ENCODE data around the gene GRID1. TPM values are rescaled to one million over a fixed set of nuclear protein-coding genes. Genes with fewer than 3 reads are reported as not detected.

The GRID1 gene
- total RNA-seq, 1 donor = not detected

DNA sequence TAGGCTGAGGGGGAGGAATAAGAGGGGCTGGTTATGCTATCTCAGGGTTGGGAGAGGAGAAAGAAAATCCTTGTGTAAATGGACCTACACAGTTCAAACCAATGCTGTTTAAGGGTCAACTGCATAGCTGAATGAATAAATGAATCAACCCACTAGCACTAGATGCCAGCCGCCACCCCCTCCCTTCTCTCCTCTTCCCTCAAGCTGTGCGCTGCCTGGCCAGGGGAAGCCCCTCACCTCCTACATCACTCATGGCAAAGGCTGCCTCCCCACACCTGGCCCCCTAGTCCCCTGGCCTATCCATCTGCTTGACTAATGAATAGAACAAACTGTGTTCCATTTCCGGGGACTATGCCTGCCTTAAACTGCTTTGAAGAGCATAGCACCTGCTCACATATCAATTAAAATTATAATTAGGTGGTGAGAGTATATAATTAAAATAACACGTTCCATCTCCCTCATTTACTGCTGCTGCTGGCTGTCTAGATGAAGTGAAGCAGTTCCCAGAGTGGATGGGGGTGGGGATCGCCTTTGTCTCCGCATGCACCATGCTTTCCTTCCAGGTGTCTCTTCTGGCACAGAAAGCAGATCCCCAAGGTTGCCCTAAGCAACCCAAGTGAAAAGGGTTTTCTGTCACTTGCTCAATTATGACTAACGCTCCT is 32.6 kb downstream of the GRID1 start:
- no peaks in the 10 kb centered on the region for H3K27me3 ChIP-seq (ENCODE audit: insufficient read depth, low read length)
- no peak overlapping the region for H3K4me3 ChIP-seq (ENCODE audit: low read length)
- H3K4me1 ChIP-seq (ENCODE audit: insufficient read depth, low read length) = no peaks in the 10 kb centered on the region
- H3K9me3 ChIP-seq (ENCODE audit: low read depth, low read length) = no peaks in the 10 kb centered on the region

DNA sequence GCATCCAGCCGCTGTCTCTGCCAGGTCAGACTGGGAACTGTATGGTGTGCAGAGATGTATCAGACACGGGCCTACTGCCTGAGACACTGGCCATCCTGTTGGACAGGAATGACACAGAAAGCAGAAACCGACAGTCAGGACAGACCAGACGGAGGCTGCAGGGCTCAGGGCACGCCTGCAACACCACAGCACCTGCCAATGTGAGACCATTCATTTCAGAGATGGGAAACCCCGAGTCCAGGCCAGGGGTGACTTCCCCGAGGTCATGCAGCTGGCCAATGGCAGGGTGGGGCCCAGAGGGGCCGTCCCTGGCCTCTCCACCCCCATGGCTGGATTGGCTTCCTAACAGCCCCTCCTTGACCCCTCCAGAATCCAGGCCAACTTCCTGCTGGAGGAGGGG is 34.7 kb downstream of the GRID1 start:
- H3K4me1 ChIP-seq (ENCODE audit: insufficient read depth, low read length) = no peaks in the 10 kb centered on the region
- no peak overlapping the region for H3K4me3 ChIP-seq (ENCODE audit: low read length)
- H3K9me3 ChIP-seq (ENCODE audit: low read depth, low read length) = no peaks in the 10 kb centered on the region
- H3K27me3 ChIP-seq (ENCODE audit: insufficient read depth, low read length) = no peaks in the 10 kb centered on the region

DNA sequence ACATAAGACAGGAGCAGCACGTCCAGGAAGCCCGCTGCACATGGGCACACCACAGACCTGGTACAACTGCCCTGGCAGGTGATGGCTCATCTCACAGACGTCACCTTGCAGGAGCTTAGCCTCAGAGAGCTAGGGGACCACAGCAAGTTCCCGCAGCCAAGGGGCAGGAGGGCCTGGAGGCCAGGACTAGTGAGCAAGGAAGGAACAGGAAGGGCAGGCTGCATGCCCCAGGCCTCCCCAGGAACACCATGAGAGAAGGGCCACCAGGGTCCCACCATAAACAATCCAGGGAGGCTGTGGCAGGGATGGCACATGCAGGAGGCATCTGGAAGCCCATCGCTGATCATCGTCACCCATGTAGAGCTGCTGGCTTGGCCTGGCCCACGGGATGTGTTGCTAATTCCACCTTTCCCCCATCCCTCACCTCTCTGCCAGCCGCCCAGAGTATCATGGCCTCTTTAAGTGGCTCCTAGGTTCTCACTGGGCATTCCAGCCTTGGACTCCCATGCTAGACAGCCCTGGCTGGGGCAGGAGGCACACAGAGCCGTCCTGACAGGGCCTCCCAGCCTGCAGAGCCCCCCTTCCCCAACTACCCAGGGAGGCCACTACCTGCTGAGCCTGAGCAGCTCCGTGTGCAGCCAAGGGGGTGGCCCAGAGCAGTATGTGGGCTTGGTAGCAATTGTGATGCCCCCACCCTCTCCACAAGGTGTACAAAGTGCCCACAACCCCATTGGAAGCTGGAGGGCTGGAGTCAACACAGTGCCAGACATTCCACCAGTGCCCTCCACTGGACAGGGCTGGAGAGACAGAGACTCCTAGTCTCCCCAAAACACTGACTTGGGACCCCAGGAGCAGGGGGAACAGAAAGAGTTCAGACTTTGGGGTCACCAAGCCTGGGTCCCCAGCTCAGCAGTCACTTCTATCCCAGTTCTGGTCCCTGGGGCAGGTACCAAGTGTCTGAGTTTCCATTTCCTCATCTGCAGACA is 35.5 kb downstream of the GRID1 start:
- H3K4me1 ChIP-seq (ENCODE audit: insufficient read depth, low read length) = no peaks in the 10 kb centered on the region
- no peaks in the 10 kb centered on the region for H3K27me3 ChIP-seq (ENCODE audit: insufficient read depth, low read length)
- H3K9me3 ChIP-seq (ENCODE audit: low read depth, low read length) = no peaks in the 10 kb centered on the region
- no peak overlapping the region for H3K4me3 ChIP-seq (ENCODE audit: low read length)

DNA sequence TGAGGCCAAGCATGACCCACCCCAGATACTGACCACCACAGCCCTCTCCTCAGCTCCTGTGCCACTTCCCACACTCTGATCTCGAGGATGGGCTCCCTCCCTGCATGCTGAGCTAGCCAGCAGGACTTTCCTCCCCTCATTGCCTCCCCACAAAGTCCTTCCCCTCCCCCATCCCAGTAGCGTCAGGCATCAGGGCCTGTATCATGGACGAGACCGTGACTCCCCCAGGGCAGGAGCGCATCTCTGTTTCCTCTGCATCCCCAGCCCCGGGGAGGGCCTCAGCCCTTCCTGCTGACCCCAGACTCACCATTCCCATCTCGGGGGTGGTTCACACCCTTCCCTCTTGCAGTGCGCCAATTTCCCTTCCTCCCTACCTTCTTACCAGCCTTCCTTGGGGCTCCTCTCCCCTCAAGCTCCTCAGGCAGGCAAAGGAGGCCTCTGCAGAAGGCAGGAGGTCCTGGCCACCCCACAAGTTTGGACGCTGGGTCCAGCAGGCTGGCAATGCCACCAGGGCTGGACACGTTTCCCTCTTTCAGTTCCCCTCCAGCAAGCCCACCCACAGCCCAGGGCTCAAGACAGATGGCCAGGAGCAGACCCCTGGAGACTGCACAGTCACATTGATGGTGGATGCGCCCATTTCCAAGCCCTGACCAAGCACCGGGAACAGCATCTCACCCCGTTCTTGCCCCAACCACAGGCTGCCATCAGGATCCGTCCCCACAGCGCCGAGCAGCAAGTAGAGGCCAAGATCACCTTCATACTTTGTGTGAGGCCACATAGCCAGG is 36.5 kb downstream of the GRID1 start:
- no peak overlapping the region for H3K4me3 ChIP-seq (ENCODE audit: low read length)
- H3K27me3 ChIP-seq (ENCODE audit: insufficient read depth, low read length) = no peaks in the 10 kb centered on the region
- H3K9me3 ChIP-seq (ENCODE audit: low read depth, low read length) = no peaks in the 10 kb centered on the region
- H3K4me1 ChIP-seq (ENCODE audit: insufficient read depth, low read length) = no peaks in the 10 kb centered on the region

DNA sequence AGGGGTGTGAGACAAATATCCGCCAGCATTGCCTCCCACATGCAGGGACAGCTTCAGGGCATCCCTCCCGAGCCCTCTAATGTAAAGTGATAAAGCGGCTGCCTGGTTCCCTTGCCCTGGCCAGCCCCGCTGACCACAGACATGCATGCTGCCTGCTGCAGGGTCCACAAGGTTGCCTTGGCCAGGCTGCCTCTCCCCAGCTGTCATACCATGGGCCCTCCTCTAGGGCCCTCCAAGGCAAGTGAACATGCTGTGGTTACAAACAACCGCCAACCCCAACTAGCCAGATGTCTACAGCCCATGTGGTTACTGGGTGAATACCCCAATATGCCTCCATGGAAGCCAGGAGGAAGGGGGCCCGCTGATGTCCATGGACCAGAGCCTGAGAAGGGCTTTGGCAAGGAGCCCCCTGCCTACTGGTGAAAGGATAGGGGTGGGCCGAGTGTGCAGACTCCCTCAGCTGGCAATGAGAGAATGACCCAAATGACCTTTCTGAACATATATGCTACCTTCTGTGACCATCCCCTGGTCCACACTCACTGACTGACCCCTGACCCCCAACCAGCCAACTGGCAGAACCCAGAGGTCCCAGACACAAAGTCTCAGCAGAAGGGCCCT is 37.4 kb downstream of the GRID1 start:
- Histone ChIP-seq H3K27me3 (ENCODE audit: insufficient read depth, low read length) (peaks cover 3% of the 10 kb centered on the region), H3K4me1 (ENCODE audit: insufficient read depth, low read length) (no peaks in the 10 kb centered on the region), H3K9me3 (ENCODE audit: low read depth, low read length) (no peaks in the 10 kb centered on the region), H3K4me3 (ENCODE audit: low read length) (no peak overlapping the region)

DNA sequence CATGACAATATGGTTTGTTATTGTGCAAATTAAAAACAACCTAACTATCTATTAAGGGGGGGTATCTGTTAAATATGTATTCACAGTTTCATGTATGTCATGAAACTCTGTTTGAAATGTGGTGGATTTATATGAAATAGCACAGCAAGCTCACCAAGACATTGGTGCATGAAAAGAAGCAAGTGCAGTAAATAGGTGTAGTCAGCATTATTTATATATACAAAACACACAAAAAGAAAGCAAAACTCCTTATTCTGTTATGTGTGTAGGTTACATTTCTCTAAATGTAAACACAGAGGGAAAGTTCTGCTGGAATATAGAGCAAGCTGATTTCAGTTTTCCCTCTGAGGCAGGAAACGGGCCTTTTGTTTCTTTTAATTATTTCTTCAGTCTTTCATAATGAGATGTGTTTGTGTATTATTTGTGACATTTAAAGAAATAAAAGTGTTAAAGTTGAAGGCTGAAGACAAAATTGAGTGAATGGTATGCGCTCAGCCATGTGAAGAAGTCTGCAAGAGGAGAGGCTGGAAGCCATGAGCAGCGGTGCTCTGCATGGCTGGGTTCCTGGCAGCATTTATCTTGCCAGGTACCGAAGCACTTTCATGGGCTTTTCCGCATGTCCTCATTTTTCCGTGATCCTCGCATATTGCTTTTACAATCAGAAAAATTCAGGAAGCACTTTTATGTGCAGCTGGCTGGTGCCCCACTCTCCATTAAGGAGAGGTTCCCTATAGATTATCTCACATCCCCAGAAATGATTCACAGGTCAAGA is 38.5 kb downstream of the GRID1 start:
- Histone ChIP-seq H3K4me1 (ENCODE audit: insufficient read depth, low read length) (no peaks in the 10 kb centered on the region), H3K4me3 (ENCODE audit: low read length) (no peak overlapping the region)

DNA sequence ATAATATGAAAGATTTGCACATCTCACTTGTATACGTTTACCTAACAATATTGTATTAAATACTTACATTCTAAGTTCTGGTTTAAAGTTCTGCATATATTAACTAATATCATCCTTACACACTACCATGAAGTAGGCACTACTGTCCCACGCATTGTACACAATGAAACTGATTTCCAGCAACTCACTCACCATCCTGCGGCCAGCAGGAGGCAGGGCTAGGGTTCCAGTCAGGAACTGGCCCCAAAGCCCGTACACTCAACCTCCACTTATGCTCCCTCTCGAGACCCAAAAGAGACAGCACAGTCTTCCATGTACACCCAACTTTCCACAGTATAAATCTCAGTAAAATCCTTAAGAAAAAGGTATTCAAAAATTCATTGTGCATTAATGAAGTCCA is 41.4 kb downstream of the GRID1 start:
- H3K27me3 ChIP-seq (ENCODE audit: insufficient read depth, low read length) = peaks cover 3% of the 10 kb centered on the region
- H3K4me3 ChIP-seq (ENCODE audit: low read length) = no peak overlapping the region
- no peaks in the 10 kb centered on the region for H3K4me1 ChIP-seq (ENCODE audit: insufficient read depth, low read length)
- no peaks in the 10 kb centered on the region for H3K9me3 ChIP-seq (ENCODE audit: low read depth, low read length)

More for the DNA sequence above, 38.5 kb downstream of the GRID1 start:
- H3K9me3 ChIP-seq (ENCODE audit: low read depth, low read length) = no peaks in the 10 kb centered on the region
- peaks cover 3% of the 10 kb centered on the region for H3K27me3 ChIP-seq (ENCODE audit: insufficient read depth, low read length)

DNA sequence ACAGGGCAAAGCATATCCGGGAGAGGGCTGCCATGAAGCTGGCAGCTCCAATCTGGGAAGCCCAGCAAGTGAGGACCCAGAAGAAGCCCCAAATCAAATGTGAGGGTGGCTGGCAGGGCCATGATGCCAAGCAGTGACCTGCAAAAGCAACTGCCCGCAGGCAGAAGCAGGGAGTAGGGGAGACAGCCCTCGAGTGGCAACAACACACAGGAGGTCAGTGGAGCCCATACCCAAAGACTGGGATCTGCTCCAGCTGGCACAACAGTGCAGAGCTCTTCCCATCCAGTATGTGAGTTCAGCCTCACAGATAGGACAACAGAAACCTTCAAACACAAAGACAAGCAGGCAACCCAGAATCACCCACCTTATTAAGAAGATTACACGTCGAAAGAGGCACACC is 45.0 kb downstream of the GRID1 start:
- Histone ChIP-seq H3K27me3 (ENCODE audit: insufficient read depth, low read length) (peaks cover 3% of the 10 kb centered on the region), H3K4me1 (ENCODE audit: insufficient read depth, low read length) (no peaks in the 10 kb centered on the region), H3K4me3 (ENCODE audit: low read length) (no peak overlapping the region), H3K9me3 (ENCODE audit: low read depth, low read length) (no peaks in the 10 kb centered on the region)

DNA sequence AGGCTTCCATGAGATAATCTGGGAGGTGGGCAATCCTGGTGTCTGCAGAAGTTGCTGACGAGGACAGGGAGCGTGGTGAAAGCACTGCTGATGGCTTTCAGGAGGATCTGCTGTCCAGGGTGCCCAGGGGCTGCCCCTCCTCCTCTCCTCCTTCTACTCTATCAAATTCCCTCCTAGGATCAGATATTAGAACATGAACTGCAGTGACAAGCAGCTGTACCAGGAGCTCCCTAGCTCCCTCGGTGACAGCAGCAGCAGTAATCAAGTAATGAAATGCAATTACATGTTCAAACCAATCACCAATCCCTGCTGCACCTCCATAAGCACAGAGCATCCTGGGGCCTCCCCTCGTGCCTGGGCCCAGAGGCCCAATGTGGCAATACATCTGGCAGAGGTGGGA is 46.9 kb downstream of the GRID1 start:
- Histone ChIP-seq H3K27me3 (ENCODE audit: insufficient read depth, low read length) (peaks cover 3% of the 10 kb centered on the region), H3K9me3 (ENCODE audit: low read depth, low read length) (no peaks in the 10 kb centered on the region), H3K4me3 (ENCODE audit: low read length) (no peak overlapping the region), H3K4me1 (ENCODE audit: insufficient read depth, low read length) (no peaks in the 10 kb centered on the region)

DNA sequence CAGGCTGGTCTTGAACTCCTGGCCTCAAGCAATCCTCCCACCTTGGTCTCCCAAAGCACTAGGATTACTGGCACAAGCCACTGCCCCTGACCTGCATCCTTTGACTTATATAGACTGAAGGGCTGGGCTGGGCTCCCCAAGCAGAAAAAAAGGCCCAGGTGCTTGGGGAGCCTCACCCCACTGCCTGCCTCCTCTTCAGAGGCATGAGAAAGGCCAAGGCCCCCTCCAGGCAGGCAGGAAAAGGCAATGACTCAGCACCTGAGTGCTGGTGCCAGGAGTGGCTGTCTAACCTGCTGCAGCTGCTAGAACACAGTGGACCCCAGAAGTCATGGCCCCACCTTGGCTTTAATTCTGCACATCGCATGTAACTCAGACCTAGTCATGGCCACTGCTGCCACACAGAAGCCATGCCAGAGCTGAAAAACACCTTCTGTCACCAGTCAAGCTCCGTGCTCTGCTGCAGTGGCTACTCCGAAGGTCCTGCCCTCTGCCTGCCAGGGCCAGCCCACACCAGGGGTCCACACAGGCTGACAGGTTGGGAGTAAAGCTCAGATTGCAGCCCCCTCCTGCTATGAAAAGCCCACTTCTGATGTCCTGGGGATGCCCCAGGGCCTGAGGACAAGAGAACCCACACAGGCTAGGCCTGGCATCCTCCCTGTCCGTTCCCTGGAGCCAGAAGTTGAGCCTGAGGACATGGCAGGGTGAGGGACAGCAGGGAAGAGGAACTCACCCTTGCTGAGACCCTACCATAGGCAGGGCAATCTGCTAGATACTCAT is 48.5 kb downstream of the GRID1 start:
- Histone ChIP-seq H3K9me3 (ENCODE audit: low read depth, low read length) (no peaks in the 10 kb centered on the region), H3K4me1 (ENCODE audit: insufficient read depth, low read length) (no peaks in the 10 kb centered on the region), H3K4me3 (ENCODE audit: low read length) (no peak overlapping the region), H3K27me3 (ENCODE audit: insufficient read depth, low read length) (no peaks in the 10 kb centered on the region)

DNA sequence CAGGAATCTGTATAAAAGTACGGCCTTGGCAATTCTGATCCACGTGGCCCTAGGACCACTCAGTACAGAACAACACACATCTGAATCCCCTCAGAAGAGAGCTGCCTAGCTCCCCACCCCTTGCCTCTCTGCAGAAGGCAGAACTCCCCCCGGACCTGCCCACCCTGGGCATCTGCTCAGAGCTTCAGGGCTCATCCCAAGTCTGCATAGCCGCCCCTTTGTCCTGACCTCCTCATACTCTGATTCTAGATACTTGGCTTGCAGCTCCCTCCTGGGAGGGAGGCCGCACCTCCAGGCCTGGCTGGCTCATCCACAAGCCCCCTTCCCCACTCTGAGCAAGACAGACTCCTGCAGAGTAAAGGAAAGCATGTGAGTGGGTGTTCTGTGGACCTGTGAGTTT is 49.6 kb downstream of the GRID1 start:
- Histone ChIP-seq H3K4me1 (ENCODE audit: insufficient read depth, low read length) (no peaks in the 10 kb centered on the region), H3K27me3 (ENCODE audit: insufficient read depth, low read length) (no peaks in the 10 kb centered on the region), H3K4me3 (ENCODE audit: low read length) (no peak overlapping the region), H3K9me3 (ENCODE audit: low read depth, low read length) (no peaks in the 10 kb centered on the region)

DNA sequence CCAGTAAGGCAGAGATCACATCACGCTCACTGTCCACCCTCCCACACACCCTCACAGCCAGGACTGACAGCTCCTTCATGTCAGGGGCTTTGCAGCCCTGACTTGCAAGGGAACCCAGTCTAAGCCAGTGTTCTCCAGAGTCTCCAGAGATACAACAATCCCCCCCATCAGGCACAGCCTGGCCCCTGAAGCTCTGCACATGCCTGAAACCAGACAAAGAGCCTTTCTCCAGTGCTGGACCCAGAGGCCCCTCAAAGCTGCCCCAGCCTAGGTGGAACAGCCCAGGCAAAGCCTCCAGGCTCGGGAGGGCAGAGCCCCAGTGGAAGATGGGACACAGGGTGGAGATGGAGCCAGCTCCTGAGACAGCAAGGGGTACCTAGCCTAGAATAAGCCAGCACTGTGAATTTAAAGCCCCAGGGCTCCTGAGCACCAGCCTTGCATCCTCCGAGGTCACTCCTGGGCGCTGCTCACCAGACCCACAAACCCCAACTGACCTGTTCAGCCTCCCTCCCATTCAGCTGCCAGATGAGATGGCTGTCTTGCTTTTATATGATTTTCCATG is 50.2 kb downstream of the GRID1 start:
- Histone ChIP-seq H3K4me1 (ENCODE audit: insufficient read depth, low read length) (no peaks in the 10 kb centered on the region), H3K4me3 (ENCODE audit: low read length) (no peak overlapping the region), H3K27me3 (ENCODE audit: insufficient read depth, low read length) (no peaks in the 10 kb centered on the region), H3K9me3 (ENCODE audit: low read depth, low read length) (no peaks in the 10 kb centered on the region)

DNA sequence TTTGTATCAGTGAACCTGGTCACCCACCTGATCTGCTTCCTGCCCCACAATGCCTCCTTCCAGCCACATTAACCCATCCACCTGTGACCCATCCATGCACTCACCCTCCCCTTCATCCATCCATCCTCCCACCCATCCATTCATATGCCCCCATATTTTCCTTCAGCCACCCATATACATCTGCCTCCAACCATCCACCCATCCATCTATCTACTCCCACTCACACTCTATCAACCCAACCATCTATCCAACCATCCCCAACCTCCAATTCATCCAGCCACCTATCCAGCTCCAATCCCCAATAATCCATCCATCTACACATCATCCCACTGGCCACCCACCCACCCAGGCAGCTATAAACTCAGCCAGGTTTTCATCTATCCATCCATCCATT is 51.0 kb downstream of the GRID1 start:
- no peaks in the 10 kb centered on the region for H3K9me3 ChIP-seq (ENCODE audit: low read depth, low read length)
- no peaks in the 10 kb centered on the region for H3K27me3 ChIP-seq (ENCODE audit: insufficient read depth, low read length)
- H3K4me1 ChIP-seq (ENCODE audit: insufficient read depth, low read length) = no peaks in the 10 kb centered on the region
- no peak overlapping the region for H3K4me3 ChIP-seq (ENCODE audit: low read length)
